Measurements from ENCODE around the gene LRP8.

DNA sequence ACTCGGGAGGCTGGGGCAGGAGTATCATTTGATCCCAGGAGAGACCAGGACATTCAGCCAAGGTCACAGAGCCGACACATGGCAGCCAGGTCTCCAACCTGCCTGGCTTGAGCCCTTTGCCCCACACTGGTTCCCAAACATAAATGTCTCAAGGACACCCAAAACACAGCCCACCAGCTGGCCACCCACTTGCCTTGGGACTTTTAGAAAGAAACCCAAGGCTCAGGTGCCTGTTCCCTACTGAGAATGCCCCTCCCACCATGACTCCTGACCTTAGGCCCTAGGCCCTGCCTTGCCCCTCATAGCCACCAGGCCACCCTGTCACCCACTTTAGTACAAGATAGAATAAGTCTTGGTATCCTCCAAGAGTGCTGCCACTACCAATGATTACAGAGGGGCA, 41.9 kb upstream of the LRP8 start:
- TF ChIP-seq POLR2AphosphoS5 (IDR thresholded peaks at IDR 0.05) = no peak
- TF ChIP-seq, protein P1, sequence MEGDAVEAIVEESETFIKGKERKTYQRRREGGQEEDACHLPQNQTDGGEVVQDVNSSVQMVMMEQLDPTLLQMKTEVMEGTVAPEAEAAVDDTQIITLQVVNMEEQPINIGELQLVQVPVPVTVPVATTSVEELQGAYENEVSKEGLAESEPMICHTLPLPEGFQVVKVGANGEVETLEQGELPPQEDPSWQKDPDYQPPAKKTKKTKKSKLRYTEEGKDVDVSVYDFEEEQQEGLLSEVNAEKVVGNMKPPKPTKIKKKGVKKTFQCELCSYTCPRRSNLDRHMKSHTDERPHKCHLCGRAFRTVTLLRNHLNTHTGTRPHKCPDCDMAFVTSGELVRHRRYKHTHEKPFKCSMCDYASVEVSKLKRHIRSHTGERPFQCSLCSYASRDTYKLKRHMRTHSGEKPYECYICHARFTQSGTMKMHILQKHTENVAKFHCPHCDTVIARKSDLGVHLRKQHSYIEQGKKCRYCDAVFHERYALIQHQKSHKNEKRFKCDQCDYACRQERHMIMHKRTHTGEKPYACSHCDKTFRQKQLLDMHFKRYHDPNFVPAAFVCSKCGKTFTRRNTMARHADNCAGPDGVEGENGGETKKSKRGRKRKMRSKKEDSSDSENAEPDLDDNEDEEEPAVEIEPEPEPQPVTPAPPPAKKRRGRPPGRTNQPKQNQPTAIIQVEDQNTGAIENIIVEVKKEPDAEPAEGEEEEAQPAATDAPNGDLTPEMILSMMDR (IDR thresholded peaks at IDR 0.05) = no peak

Data from stomach (tissue), 4 donors.